Gastrocnemius medialis (tissue), 4 donors: ENCODE results near the gene BTLA.

Experiments used
- POLR2A ChIP-seq, 2 donors: fragments of 450-650 bp; IDR thresholded peaks; one replicate each; pipeline ENCODE4 v1.6.1; 2017; ENCODE audit warnings: antibody characterized with exemption in 2 of 2, mild to moderate bottlenecking in 2 of 2, moderate library complexity in 2 of 2
- TF ChIP-seq, protein P1 (sequence below), 5 experiments: fragments of 450-650 bp in 3 of 5; fragments of 200-600 bp in 2 of 5; sonication (generic) in 2 of 5; IDR thresholded peaks in 4 of 5; conservative IDR thresholded peaks in 1 of 5; 1 replicate in 4 of 5; 2 replicates in 1 of 5; pipeline ENCODE4 v1.5.1; 2016 to 2019; ENCODE audit warnings: antibody characterized with exemption in 5 of 5, mild to moderate bottlenecking in 3 of 5, moderate library complexity in 3 of 5

DNA sequence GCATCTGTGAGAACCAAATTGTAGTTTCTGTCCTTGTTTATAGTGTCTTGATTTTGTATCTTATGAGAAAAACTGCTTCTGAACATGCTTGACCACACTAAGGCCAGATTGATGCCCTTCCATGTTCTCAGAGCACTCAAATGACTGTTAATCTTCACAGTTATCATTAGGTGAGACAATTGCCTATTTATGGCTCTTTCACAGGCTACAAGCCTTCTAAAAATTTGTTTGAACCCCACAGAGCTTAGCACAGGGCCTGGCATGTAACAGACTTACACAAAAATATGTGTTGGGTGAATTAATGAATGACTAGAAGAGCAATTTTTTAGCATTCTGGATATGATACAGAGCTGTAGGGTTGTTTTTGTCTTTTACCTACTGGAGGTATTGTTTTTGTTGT is 43.1 kb downstream of the BTLA start:
- TF ChIP-seq, protein P1, sequence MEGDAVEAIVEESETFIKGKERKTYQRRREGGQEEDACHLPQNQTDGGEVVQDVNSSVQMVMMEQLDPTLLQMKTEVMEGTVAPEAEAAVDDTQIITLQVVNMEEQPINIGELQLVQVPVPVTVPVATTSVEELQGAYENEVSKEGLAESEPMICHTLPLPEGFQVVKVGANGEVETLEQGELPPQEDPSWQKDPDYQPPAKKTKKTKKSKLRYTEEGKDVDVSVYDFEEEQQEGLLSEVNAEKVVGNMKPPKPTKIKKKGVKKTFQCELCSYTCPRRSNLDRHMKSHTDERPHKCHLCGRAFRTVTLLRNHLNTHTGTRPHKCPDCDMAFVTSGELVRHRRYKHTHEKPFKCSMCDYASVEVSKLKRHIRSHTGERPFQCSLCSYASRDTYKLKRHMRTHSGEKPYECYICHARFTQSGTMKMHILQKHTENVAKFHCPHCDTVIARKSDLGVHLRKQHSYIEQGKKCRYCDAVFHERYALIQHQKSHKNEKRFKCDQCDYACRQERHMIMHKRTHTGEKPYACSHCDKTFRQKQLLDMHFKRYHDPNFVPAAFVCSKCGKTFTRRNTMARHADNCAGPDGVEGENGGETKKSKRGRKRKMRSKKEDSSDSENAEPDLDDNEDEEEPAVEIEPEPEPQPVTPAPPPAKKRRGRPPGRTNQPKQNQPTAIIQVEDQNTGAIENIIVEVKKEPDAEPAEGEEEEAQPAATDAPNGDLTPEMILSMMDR (IDR thresholded peaks at IDR 0.05 in 4 of 5, conservative IDR thresholded peaks at IDR 0.05 in 1 of 5) = no peak
- no peak for TF ChIP-seq POLR2A (IDR thresholded peaks at IDR 0.05)
